Neural progenitor cell (in vitro differentiated cells): ENCODE results near the gene BLTP2. TPM values are rescaled to one million over a fixed set of nuclear protein-coding genes. Genes with fewer than 3 reads are reported as not detected.

Experiments
- DNase-seq: peaks from one replicate; pipeline ENCODE4 v3.0.0-alpha.2; 2016; ENCODE audit warnings: low spot score
- H2AFZ ChIP-seq: fragments of 200-600 bp; sonication (generic); replicated peaks from 2 replicates; pipeline ENCODE4 v1.6.1; 2016; ENCODE audit warnings: antibody characterized with exemption
- H3F3A ChIP-seq: fragments of 200-600 bp; sonication (generic); 2 replicates; pipeline ENCODE4 v1.6.1; 2016; ENCODE audit warnings: antibody characterized with exemption, low read depth
- H3K27ac ChIP-seq: fragments of 200-600 bp; sonication (generic); 2 replicates; pipeline ENCODE4 v1.5.1; 2016; ENCODE audit warnings: mild to moderate bottlenecking
- H3K27me3 ChIP-seq: fragments of 200-600 bp; sonication (generic); 2 replicates; pipeline ENCODE4 v1.6.1; 2016; ENCODE audit warnings: mild to moderate bottlenecking, moderate library complexity
- H3K36me3 ChIP-seq: fragments of 200-600 bp; sonication (generic); 2 replicates; pipeline ENCODE4 v1.5.1; 2016
- H3K4me1 ChIP-seq: fragments of 200-600 bp; sonication (generic); 2 replicates; pipeline ENCODE4 v1.6.1; 2016; ENCODE audit warnings: mixed run types
- H3K4me2 ChIP-seq: fragments of 200-600 bp; sonication (generic); 2 replicates; pipeline ENCODE4 v1.6.1; 2016
- H3K4me3 ChIP-seq: fragments of 200-600 bp; sonication (generic); 2 replicates; pipeline ENCODE4 v1.5.1; 2016
- H3K79me2 ChIP-seq: fragments of 200-600 bp; sonication (generic); 2 replicates; pipeline ENCODE4 v1.6.1; 2016; ENCODE audit warnings: low read depth
- H3K9ac ChIP-seq: fragments of 200-600 bp; sonication (generic); 2 replicates; pipeline ENCODE4 v1.6.1; 2016
- H3K9me3 ChIP-seq: fragments of 200-600 bp; sonication (generic); 2 replicates; pipeline ENCODE4 v1.5.1; 2016; ENCODE audit warnings: low read depth
- H4K20me1 ChIP-seq: fragments of 200-600 bp; sonication (generic); 2 replicates; pipeline ENCODE4 v1.6.1; 2016; ENCODE audit warnings: low read depth
- H3K27ac Mint-ChIP-seq: 3 replicates; pipeline ENCODE4 v1.8.0; 2021; ENCODE audit warnings: mixed read lengths
- H3K27me3 Mint-ChIP-seq: 2 replicates; pipeline ENCODE4 v1.8.0; 2022; ENCODE audit warnings: low read depth, mild to moderate bottlenecking, inconsistent platforms, moderate library complexity, mixed read lengths; ENCODE audit not compliant: insufficient read depth
- H3K36me3 Mint-ChIP-seq: 3 replicates; pipeline ENCODE4 v1.8.0; 2021; ENCODE audit warnings: mixed read lengths
- H3K4me1 Mint-ChIP-seq: 3 replicates; pipeline ENCODE4 v1.8.0; 2021; ENCODE audit warnings: mixed read lengths
- H3K4me3 Mint-ChIP-seq: 3 replicates; pipeline ENCODE4 v1.8.0; 2021; ENCODE audit warnings: mild to moderate bottlenecking, moderate library complexity, mixed read lengths
- H3K9me3 Mint-ChIP-seq: 3 replicates; pipeline ENCODE4 v1.8.0; 2020; ENCODE audit warnings: mixed read lengths
- EZH2 ChIP-seq: fragments of 200-600 bp; sonication (generic); IDR thresholded peaks from 2 replicates; pipeline ENCODE4 v1.6.1; 2017; ENCODE audit warnings: antibody characterized with exemption, mild to moderate bottlenecking, moderate library complexity
- EZH2phosphoT487 ChIP-seq: fragments of 200-600 bp; sonication (generic); IDR thresholded peaks from 2 replicates; pipeline ENCODE4 v1.6.1; 2017; ENCODE audit warnings: antibody characterized with exemption
- total RNA-seq: library from RNA; depleted of rRNA; stranded (reverse); fragments of >200 nt; gene quantifications from 2 replicates; pipeline ENCODE4 v1.2.3, GENCODE V29; 2015; ENCODE audit warnings: low replicate concordance
- TF ChIP-seq, protein P1 (sequence below): fragments of 200-600 bp; sonication (generic); IDR thresholded peaks from 2 replicates; pipeline ENCODE4 v1.5.1; 2017; ENCODE audit warnings: antibody characterized with exemption, mild to moderate bottlenecking

Gene BLTP2
- total RNA-seq, 1 donor from 2014 or later: 130 TPM

DNA sequence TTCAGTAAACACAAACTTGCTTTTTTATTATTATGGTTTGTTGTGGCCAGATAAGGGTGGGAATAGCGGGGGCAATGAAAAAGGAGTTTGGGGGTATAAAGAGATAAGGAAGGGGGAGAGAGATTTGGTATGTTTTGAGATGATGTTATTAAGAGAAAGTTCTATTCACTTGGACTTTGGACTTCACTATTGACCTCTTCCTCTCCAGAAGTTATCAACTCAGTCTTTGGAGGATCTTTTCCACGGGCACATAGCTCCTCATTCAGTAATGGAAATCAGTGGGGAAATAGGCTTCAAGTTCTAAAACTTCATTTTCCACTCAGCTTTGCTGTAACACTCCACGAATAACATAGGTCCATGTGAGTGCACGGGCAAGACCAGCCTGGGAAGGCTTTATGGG lies 43.5 kb upstream of the BLTP2 start:
- Mint-ChIP-seq H3K4me1 (no peaks in the 10 kb centered on the region), H3K27ac (no peak overlapping the region), H3K36me3 (peaks cover 41% of the 10 kb centered on the region), H3K9me3 (no peaks in the 10 kb centered on the region), H3K4me3 (no peak overlapping the region), H3K27me3 (no peaks in the 10 kb centered on the region)
- Histone ChIP-seq H3K4me2 (no peak overlapping the region), H3K27me3 (no peaks in the 10 kb centered on the region), H3K4me1 (no peaks in the 10 kb centered on the region), H3K36me3 (peaks cover 20% of the 10 kb centered on the region), H4K20me1 (no peaks in the 10 kb centered on the region), H3K27ac (no peak overlapping the region), H3K4me3 (no peak overlapping the region), H3F3A (no peaks in the 10 kb centered on the region), H2AFZ (no peak overlapping the region), H3K79me2 (no peaks in the 10 kb centered on the region), H3K9me3 (no peaks in the 10 kb centered on the region), H3K9ac (no peak overlapping the region)
- TF ChIP-seq EZH2phosphoT487 (no peak), EZH2 (no peak)
- TF ChIP-seq, protein P1, sequence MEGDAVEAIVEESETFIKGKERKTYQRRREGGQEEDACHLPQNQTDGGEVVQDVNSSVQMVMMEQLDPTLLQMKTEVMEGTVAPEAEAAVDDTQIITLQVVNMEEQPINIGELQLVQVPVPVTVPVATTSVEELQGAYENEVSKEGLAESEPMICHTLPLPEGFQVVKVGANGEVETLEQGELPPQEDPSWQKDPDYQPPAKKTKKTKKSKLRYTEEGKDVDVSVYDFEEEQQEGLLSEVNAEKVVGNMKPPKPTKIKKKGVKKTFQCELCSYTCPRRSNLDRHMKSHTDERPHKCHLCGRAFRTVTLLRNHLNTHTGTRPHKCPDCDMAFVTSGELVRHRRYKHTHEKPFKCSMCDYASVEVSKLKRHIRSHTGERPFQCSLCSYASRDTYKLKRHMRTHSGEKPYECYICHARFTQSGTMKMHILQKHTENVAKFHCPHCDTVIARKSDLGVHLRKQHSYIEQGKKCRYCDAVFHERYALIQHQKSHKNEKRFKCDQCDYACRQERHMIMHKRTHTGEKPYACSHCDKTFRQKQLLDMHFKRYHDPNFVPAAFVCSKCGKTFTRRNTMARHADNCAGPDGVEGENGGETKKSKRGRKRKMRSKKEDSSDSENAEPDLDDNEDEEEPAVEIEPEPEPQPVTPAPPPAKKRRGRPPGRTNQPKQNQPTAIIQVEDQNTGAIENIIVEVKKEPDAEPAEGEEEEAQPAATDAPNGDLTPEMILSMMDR: no peak
- DNase-seq: no peak

DNA sequence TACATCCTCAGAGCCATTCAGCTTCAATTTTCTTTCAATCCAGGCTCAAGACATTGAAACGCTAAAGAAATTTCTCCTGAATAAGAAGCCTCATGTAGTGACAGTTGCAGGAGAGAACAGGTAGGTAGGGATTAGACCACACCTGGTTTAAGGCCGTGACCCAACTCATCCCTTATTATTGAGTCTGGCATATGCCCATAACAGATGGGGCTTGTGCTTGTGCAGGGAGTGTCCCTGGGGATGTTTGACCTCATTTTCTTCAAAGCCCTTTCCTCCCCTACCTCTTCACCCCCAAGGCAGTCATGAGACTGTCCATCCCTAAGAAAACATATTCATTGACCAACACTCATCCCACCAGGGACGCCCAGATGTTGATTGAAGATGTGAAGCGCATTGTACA lies 41.3 kb upstream of the BLTP2 start:
- Mint-ChIP-seq H3K27ac (no peak overlapping the region), H3K4me1 (no peaks in the 10 kb centered on the region), H3K4me3 (no peak overlapping the region), H3K27me3 (peaks cover 2% of the 10 kb centered on the region), H3K9me3 (no peaks in the 10 kb centered on the region), H3K36me3 (peaks cover 52% of the 10 kb centered on the region)
- no peaks in the 10 kb centered on the region for H4K20me1 ChIP-seq
- no peak overlapping the region for H3K4me2 ChIP-seq
- H3K9ac ChIP-seq: no peak overlapping the region
- H3K79me2 ChIP-seq: no peaks in the 10 kb centered on the region
- no peaks in the 10 kb centered on the region for H3K9me3 ChIP-seq
- no peaks in the 10 kb centered on the region for H3K4me1 ChIP-seq
- H3K27me3 ChIP-seq: no peaks in the 10 kb centered on the region
- H3K36me3 ChIP-seq: peaks cover 20% of the 10 kb centered on the region
- no peak overlapping the region for H2AFZ ChIP-seq
- no peak for TF ChIP-seq EZH2
- TF ChIP-seq, protein P1: no peak
- no peak overlapping the region for H3K4me3 ChIP-seq
- no peaks in the 10 kb centered on the region for H3F3A ChIP-seq
- DNase-seq: no peak
- no peak overlapping the region for H3K27ac ChIP-seq

DNA sequence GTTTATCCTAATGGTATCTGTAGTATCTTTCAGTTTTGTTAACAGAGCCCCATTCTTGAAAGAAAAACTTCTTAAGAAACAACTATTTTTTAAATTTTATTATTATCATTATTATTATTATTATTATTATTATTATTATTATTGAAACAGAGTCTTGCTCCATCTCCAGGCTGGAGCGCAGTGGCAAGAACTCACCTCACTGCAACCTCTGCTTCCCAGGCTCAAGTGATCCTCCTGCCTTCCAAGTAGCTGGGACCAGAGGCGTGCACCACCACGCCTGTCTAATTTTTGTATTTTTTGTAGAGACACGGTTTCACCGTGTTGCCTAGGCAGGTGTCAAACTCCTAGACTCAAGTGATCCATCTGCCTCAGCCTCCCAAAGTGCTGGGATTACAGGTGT lies 40.4 kb upstream of the BLTP2 start:
- H3K27ac ChIP-seq: no peak overlapping the region

More for the DNA sequence above, 40.4 kb upstream of the BLTP2 start:
- Histone ChIP-seq H3K36me3 (peaks cover 20% of the 10 kb centered on the region), H3F3A (no peaks in the 10 kb centered on the region), H3K9ac (no peak overlapping the region), H3K79me2 (no peaks in the 10 kb centered on the region), H3K27me3 (no peaks in the 10 kb centered on the region), H3K4me2 (no peak overlapping the region), H3K9me3 (no peaks in the 10 kb centered on the region), H2AFZ (no peak overlapping the region), H3K4me1 (no peaks in the 10 kb centered on the region), H4K20me1 (no peaks in the 10 kb centered on the region), H3K4me3 (no peak overlapping the region)
- TF ChIP-seq EZH2phosphoT487 (no peak), EZH2 (no peak)
- TF ChIP-seq, protein P1: no peak
- Mint-ChIP-seq H3K36me3 (peaks cover 50% of the 10 kb centered on the region), H3K4me3 (no peak overlapping the region), H3K4me1 (no peaks in the 10 kb centered on the region), H3K9me3 (no peaks in the 10 kb centered on the region), H3K27me3 (peaks cover 2% of the 10 kb centered on the region), H3K27ac (no peak overlapping the region)
- DNase-seq: no peak
